Large intestine (tissue), 3 donors: ENCODE measurements around the gene TUBB3. TPM values are rescaled to one million over a fixed set of nuclear protein-coding genes. Genes with fewer than 3 reads are reported as not detected.

Source experiments
- DNase-seq, 2 donors: peaks; one replicate each; pipeline versions ENCODE4 v3.0.0 to v3.0.0-alpha.2; 2013
- H3K27ac ChIP-seq: one replicate; pipeline ENCODE4 v1.5.1; 2013; ENCODE audit warnings: low read length
- H3K27me3 ChIP-seq: 2 replicates; pipeline ENCODE4 v1.6.1; 2013; ENCODE audit warnings: low read length; ENCODE audit not compliant: control insufficient read depth, insufficient read depth
- H3K36me3 ChIP-seq: 2 replicates; pipeline ENCODE4 v1.6.1; 2013; ENCODE audit warnings: low read length; ENCODE audit not compliant: control insufficient read depth, insufficient read depth
- H3K4me1 ChIP-seq: one replicate; pipeline ENCODE4 v1.6.1; 2013; ENCODE audit warnings: low read length; ENCODE audit not compliant: control insufficient read depth, insufficient read depth
- H3K4me3 ChIP-seq: one replicate; pipeline ENCODE4 v1.5.1; 2013; ENCODE audit warnings: low read length
- H3K9me3 ChIP-seq: one replicate; pipeline ENCODE4 v1.6.1; 2013; ENCODE audit warnings: mild to moderate bottlenecking, low read depth, low read length, moderate library complexity; ENCODE audit not compliant: control insufficient read depth
- WGBS: methylation state at CpG from one replicate; pipeline ENCODE4 v1.1.5; 2013; ENCODE audit warnings: low lambda C conversion rate; ENCODE audit not compliant: insufficient coverage; 5-methylcytosine and 5-hydroxymethylcytosine counted together
- polyA plus RNA-seq: library from polyadenylated mRNA; unstranded; fragments of 120-200 nt; gene quantifications from one replicate; pipeline ENCODE4 v1.2.1, GENCODE V29; 2013

Gene TUBB3
- polyA plus RNA-seq, 1 donor, result 60.9 TPM

GRCh38 chr16:89918453-89919347, 4.4 kb upstream of the TUBB3 start, which contains the start of gene MC1R:
TSS of gene MC1R (plus strand) at chr16:89918862. CDS start at chr16:89919259, 397 bp downstream.
- peak within 1 kb of the TSS; percentile 4 for H3K4me3 ChIP-seq
- H3K9me3 ChIP-seq, result peaks cover 14% of the 10 kb centered on the region
- no peak within 1 kb of the TSS for H3K27ac ChIP-seq
- no peak for DNase-seq
- H3K4me1 ChIP-seq, result peaks cover 31% of the 10 kb centered on the region
- no peaks in the 10 kb centered on the region for H3K36me3 ChIP-seq
- no CpG with 5 or more reads among the region's 23 CpGs for WGBS
- H3K27me3 ChIP-seq, result peaks cover 51% of the 10 kb centered on the region

- Histone ChIP-seq H3K9me3 (peaks cover 20% of the 10 kb centered on the region), H3K4me3 (no peak overlapping the region), H3K4me1 (peaks cover 42% of the 10 kb centered on the region), H3K27ac (no peak overlapping the region), H3K36me3 (no peaks in the 10 kb centered on the region), H3K27me3 (peaks cover 62% of the 10 kb centered on the region)
- WGBS, result no CpG with 5 or more reads among the region's 52 CpGs
- no peak for DNase-seq
These were observed 3.4 kb upstream of the TUBB3 start for GRCh38 chr16:89919535-89920406.

GRCh38 chr16:89920723-89921122, 2.4 kb upstream of the TUBB3 start:
- Histone ChIP-seq H3K27me3 (peaks cover 72% of the 10 kb centered on the region), H3K27ac (no peak overlapping the region)

GRCh38 chr16:89921131-89921701, 1.9 kb upstream of the TUBB3 start:
- no CpG with 5 or more reads among the region's 14 CpGs for WGBS
- H3K27ac ChIP-seq, result no peak overlapping the region
- no peak overlapping the region for H3K4me3 ChIP-seq
- peaks cover 74% of the 10 kb centered on the region for H3K27me3 ChIP-seq
- DNase-seq, result no peak
- H3K9me3 ChIP-seq, result peaks cover 25% of the 10 kb centered on the region
- H3K4me1 ChIP-seq, result peaks cover 46% of the 10 kb centered on the region
- no peaks in the 10 kb centered on the region for H3K36me3 ChIP-seq

More at GRCh38 chr16:89920723-89921122, 2.4 kb upstream of the TUBB3 start:
- peaks cover 22% of the 10 kb centered on the region for H3K9me3 ChIP-seq
- H3K36me3 ChIP-seq, result no peaks in the 10 kb centered on the region
- no peak overlapping the region for H3K4me3 ChIP-seq
- no peak for DNase-seq
- peaks cover 46% of the 10 kb centered on the region for H3K4me1 ChIP-seq
- WGBS, result no CpG with 5 or more reads among the region's 6 CpGs

- Histone ChIP-seq H3K9me3 (peaks cover 28% of the 10 kb centered on the region), H3K27ac (peak overlapping the region; percentile 65), H3K4me1 (peaks cover 46% of the 10 kb centered on the region), H3K36me3 (no peaks in the 10 kb centered on the region), H3K27me3 (peaks cover 74% of the 10 kb centered on the region), H3K4me3 (peak overlapping the region; percentile 56)
- 40% methylated on average over 1 of the region's 22 CpGs for WGBS
- peak in 1 of 2 donors; percentile 48 for DNase-seq
These were observed 1.3 kb upstream of the TUBB3 start for GRCh38 chr16:89921702-89922476.

- peak in 1 of 2 donors; percentile 55 for DNase-seq
- WGBS, result no CpG with 5 or more reads among the region's 31 CpGs
- peaks cover 74% of the 10 kb centered on the region for H3K27me3 ChIP-seq
These were observed 662 bp upstream of the TUBB3 start for GRCh38 chr16:89922477-89922883.

GRCh38 chr16:89923640-89924296, 626 bp downstream of the TUBB3 start:
- Histone ChIP-seq H3K4me3 (peak overlapping the region; percentile 32), H3K9me3 (peaks cover 26% of the 10 kb centered on the region), H3K36me3 (no peaks in the 10 kb centered on the region), H3K27me3 (peaks cover 72% of the 10 kb centered on the region), H3K4me1 (peaks cover 31% of the 10 kb centered on the region), H3K27ac (no peak overlapping the region)
- no CpG with 5 or more reads among the region's 41 CpGs for WGBS
- no peak for DNase-seq

More at GRCh38 chr16:89922477-89922883, 662 bp upstream of the TUBB3 start:
- H3K9me3 ChIP-seq, result peaks cover 28% of the 10 kb centered on the region
- peaks cover 44% of the 10 kb centered on the region for H3K4me1 ChIP-seq
- H3K27ac ChIP-seq, result peak overlapping the region; percentile 65
- peak overlapping the region; percentile 56 for H3K4me3 ChIP-seq
- H3K36me3 ChIP-seq, result no peaks in the 10 kb centered on the region

GRCh38 chr16:89924297-89924924, 1.3 kb downstream of the TUBB3 start:
- H3K27ac ChIP-seq, result no peak overlapping the region
- H3K4me1 ChIP-seq, result peaks cover 28% of the 10 kb centered on the region
- H3K36me3 ChIP-seq, result no peaks in the 10 kb centered on the region
- WGBS, result no CpG with 5 or more reads among the region's 14 CpGs
- H3K27me3 ChIP-seq, result peaks cover 66% of the 10 kb centered on the region
- peak in 1 of 2 donors; percentile 38 for DNase-seq
- H3K4me3 ChIP-seq, result peak overlapping the region; percentile 32
- peaks cover 24% of the 10 kb centered on the region for H3K9me3 ChIP-seq

- H3K27ac ChIP-seq, result no peak overlapping the region
- peaks cover 28% of the 10 kb centered on the region for H3K4me1 ChIP-seq
- no CpG with 5 or more reads among the region's 4 CpGs for WGBS
- H3K9me3 ChIP-seq, result peaks cover 19% of the 10 kb centered on the region
- no peak for DNase-seq
- H3K36me3 ChIP-seq, result no peaks in the 10 kb centered on the region
- H3K27me3 ChIP-seq, result peaks cover 61% of the 10 kb centered on the region
- no peak overlapping the region for H3K4me3 ChIP-seq
These were observed 1.8 kb downstream of the TUBB3 start for GRCh38 chr16:89924925-89925307.
